K562 (cell line): Measurements from ENCODE around the gene PRKAR1B. TPM values are rescaled to one million over a fixed set of nuclear protein-coding genes. Genes with fewer than 3 reads are reported as not detected.
A peak's percentile ranks its signal among the peaks of the same experiment; 100 is the strongest.

ENCODE experiments used
- BHLHE40 ChIP-seq: IDR thresholded peaks from 2 replicates; pipeline ENCODE4 v1.6.1; 2011; ENCODE audit warnings: low read length, improper control_type of control experiment
- CBX1 ChIP-seq: sonication (generic); IDR thresholded peaks from 2 replicates; pipeline ENCODE4 v1.6.1; 2016; ENCODE audit warnings: antibody characterized with exemption, low read depth, mild to moderate bottlenecking
- CCNT2 ChIP-seq: IDR thresholded peaks from 2 replicates; pipeline ENCODE4 v1.6.1; 2011; ENCODE audit warnings: borderline replicate concordance, low read depth, mild to moderate bottlenecking, moderate library complexity, mixed read lengths, low read length; ENCODE audit not compliant: insufficient read length; ENCODE audit errors: extremely low read depth
- CHD2 ChIP-seq: IDR thresholded peaks from 2 replicates; pipeline ENCODE4 v1.6.1; 2011; ENCODE audit warnings: low read depth, low read length
- E2F3 ChIP-seq: fragments of 250-450 bp; sonication (Bioruptor Pico); IDR thresholded peaks from 2 replicates; pipeline ENCODE4 v1.4.0; 2020; ENCODE audit warnings: mild to moderate bottlenecking
- HCFC1 ChIP-seq: IDR thresholded peaks from 2 replicates; pipeline ENCODE4 v1.6.1; 2012; ENCODE audit warnings: low read depth, low read length, improper control_type of control experiment
- HEY1 ChIP-seq: fragments of 250-450 bp; sonication (Bioruptor Pico); IDR thresholded peaks from 2 replicates; pipeline ENCODE4 v1.5.0; 2020; ENCODE audit warnings: mild to moderate bottlenecking, moderate library complexity, borderline replicate concordance
- HOXB6 ChIP-seq: fragments of 250-450 bp; sonication (Bioruptor Pico); IDR thresholded peaks from 2 replicates; pipeline ENCODE4 v1.5.1; 2022; ENCODE audit warnings: mild to moderate bottlenecking, borderline replicate concordance
- NFIC ChIP-seq: fragments of 450-650 bp; IDR thresholded peaks from 2 replicates; pipeline ENCODE4 v1.6.1; 2017; ENCODE audit warnings: mild to moderate bottlenecking, inconsistent platforms
- NONO ChIP-seq, 2 experiments: fragments of 200-400 bp in 1 of 2; fragments of 450-650 bp in 1 of 2; formaldehyde crosslinking in 1 of 2; IDR thresholded peaks; 2 replicates each; pipeline ENCODE4 v1.6.1; 2017; ENCODE audit warnings: low read depth in 2 of 2, mild to moderate bottlenecking in 2 of 2, moderate library complexity in 2 of 2, low read length in 1 of 2
- POLR2A ChIP-seq: fragments of 450-650 bp; conservative IDR thresholded peaks from 2 replicates; pipeline ENCODE4 v1.6.1; 2016
- RB1 ChIP-seq: fragments of 450-650 bp; IDR thresholded peaks from 2 replicates; pipeline ENCODE4 v1.6.1; 2017; ENCODE audit warnings: low read depth, mild to moderate bottlenecking
- RBM15 ChIP-seq: fragments of 200-400 bp; formaldehyde crosslinking; IDR thresholded peaks from 2 replicates; pipeline ENCODE4 v1.6.1; 2018; ENCODE audit warnings: mild to moderate bottlenecking, low read length, moderate library complexity; ENCODE audit not compliant: insufficient read depth
- SRF ChIP-seq, 2 experiments: fragments of 250-450, 450-650 bp in 1 of 2; sonication (Bioruptor Pico) in 1 of 2; sonication (generic) in 1 of 2; formaldehyde crosslinking; IDR thresholded peaks; 2 replicates each; pipeline versions ENCODE4 v1.5.0 to v1.5.1; 2020 to 2022; ENCODE audit warnings: mild to moderate bottlenecking in 1 of 2, missing genetic modification reagents in 1 of 2
- ZBTB7A ChIP-seq: IDR thresholded peaks from 2 replicates; pipeline ENCODE4 v1.6.1; 2011; ENCODE audit warnings: low read depth, mild to moderate bottlenecking, low read length, moderate library complexity, borderline replicate concordance; ENCODE audit not compliant: control insufficient read depth
- ZNF282 ChIP-seq: sonication (generic); formaldehyde crosslinking; IDR thresholded peaks from 2 replicates; pipeline ENCODE4 v1.8.1; 2023; ENCODE audit warnings: missing genetic modification reagents
- ZNF76 ChIP-seq: fragments of 250-450 bp; sonication (Bioruptor Pico); IDR thresholded peaks from 2 replicates; pipeline ENCODE4 v1.4.0; 2020; ENCODE audit warnings: mild to moderate bottlenecking, moderate library complexity, borderline replicate concordance
- polyA plus RNA-seq, 8 experiments: library from polyadenylated mRNA; depleted of rRNA in 4 of 8; stranded (reverse) in 5 of 8; unstranded in 3 of 8; fragments of >200 nt; fragmentation: Nextera tagmentation in 2 of 8; fragmentation: Illumina TruSeq in 1 of 8; extraction: Ambion mirVana in 2 of 8; extraction: Trizol in 1 of 8; gene quantifications; 2 replicates each; pipeline versions ENCODE4 v1.2.1 to v1.2.3, GENCODE V29; 2011 to 2014; ENCODE audit warnings: inconsistent platforms in 1 of 8, missing spikeins in 1 of 8
- total RNA-seq, 7 experiments: library from RNA; depleted of rRNA in 6 of 7; stranded (reverse); fragments of >200 nt in 6 of 7; fragmentation: Illumina TruSeq in 2 of 7; extraction: Trizol in 2 of 7; gene quantifications; 2 replicates each; pipeline versions ENCODE4 v1.2.1 to v1.2.3, GENCODE V29; 2011 to 2021; ENCODE audit warnings: low replicate concordance in 1 of 7
- TF ChIP-seq, protein P1 (sequence below): IDR thresholded peaks from 2 replicates; pipeline ENCODE4 v1.6.1; 2012; ENCODE audit warnings: low read depth, low read length, improper control_type of control experiment, borderline replicate concordance
- TF ChIP-seq, protein P2 (sequence below), 2 experiments: IDR thresholded peaks in 1 of 2; conservative IDR thresholded peaks in 1 of 2; 2 replicates each; pipeline ENCODE4 v1.6.1; 2016; ENCODE audit warnings: low read depth in 2 of 2, mild to moderate bottlenecking in 1 of 2, missing compliant biosample characterization in 1 of 2, missing genetic modification characterization in 1 of 2, moderate library complexity in 1 of 2
- TF ChIP-seq, protein P3 (sequence below): fragments of 250-450 bp; sonication (Bioruptor Pico); IDR thresholded peaks from 2 replicates; pipeline ENCODE4 v1.5.0; 2021
- TF ChIP-seq, protein P4 (sequence below): sonication (generic); formaldehyde crosslinking; IDR thresholded peaks from 2 replicates; pipeline ENCODE4 v1.8.0; 2022; ENCODE audit warnings: mild to moderate bottlenecking, missing genetic modification reagents

The PRKAR1B gene
- total and polyA plus RNA-seq, 9 of the 15 experiments (the other 6 are each of a cell fraction or from before 2014, with no cell fraction given), result 0.99 to 30.5 (median 12.7) TPM

DNA sequence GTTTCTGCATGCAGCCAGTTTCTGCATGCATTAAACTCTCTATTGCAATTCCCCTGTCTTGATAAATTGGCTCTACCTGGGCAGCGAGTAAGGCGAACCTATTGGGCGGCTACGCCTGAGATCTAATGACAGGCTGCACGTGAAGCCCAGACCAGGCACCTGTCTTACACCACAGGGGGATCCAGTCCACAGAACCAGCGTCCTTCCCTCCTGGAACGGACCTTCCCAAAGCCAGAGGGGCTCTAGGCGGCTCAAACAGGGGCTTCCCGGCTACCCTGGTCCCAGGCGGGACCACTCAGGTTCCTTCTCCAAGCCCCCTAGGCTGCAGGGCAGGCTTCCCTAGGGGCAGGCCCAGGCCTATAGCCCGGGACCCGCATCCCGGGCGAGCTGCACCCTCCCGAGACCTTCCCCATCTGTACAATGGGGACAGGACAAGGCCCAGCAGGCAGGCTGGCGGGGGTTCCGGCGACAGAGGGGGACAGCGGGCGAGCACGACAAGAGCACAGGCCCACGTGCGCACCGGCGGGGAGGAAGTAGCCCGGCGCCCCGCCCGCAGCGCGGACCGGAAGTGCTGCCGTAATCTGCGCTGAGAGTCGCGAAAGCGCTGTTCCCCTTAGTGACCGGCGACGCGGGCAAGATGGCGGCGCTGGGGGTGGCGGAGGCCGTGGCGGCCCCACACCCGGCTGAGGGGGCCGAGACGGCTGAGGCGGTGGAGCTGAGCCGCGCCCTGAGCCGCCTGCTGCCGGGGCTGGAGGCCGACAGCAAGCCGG lies 812 bp downstream of the PRKAR1B start, which contains the start of gene DNAAF5 (continued):
- TF ChIP-seq, protein P1, sequence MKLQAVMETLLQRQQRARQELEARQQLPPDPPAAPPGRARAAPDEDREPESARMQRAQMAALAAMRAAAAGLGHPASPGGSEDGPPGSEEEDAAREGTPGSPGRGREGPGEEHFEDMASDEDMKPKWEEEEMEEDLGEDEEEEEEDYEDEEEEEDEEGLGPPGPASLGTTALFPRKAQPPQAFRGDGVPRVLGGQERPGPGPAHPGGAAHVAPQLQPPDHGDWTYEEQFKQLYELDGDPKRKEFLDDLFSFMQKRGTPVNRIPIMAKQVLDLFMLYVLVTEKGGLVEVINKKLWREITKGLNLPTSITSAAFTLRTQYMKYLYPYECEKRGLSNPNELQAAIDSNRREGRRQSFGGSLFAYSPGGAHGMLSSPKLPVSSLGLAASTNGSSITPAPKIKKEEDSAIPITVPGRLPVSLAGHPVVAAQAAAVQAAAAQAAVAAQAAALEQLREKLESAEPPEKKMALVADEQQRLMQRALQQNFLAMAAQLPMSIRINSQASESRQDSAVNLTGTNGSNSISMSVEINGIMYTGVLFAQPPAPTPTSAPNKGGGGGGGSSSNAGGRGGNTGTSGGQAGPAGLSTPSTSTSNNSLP, result no peak
- TF ChIP-seq, protein P2, sequence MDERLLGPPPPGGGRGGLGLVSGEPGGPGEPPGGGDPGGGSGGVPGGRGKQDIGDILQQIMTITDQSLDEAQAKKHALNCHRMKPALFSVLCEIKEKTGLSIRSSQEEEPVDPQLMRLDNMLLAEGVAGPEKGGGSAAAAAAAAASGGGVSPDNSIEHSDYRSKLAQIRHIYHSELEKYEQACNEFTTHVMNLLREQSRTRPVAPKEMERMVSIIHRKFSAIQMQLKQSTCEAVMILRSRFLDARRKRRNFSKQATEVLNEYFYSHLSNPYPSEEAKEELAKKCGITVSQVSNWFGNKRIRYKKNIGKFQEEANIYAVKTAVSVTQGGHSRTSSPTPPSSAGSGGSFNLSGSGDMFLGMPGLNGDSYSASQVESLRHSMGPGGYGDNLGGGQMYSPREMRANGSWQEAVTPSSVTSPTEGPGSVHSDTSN (CRISPR knock-in tag; IDR thresholded peaks at IDR 0.05; ENCODE audit: low read depth), result no peak
- TF ChIP-seq, protein P2 (tag; conservative IDR thresholded peaks at IDR 0.05; ENCODE audit: low read depth), result no peak
- TF ChIP-seq NFIC (no peak), ZNF282 (CRISPR knock-in tag) (no peak), HOXB6 (CRISPR knock-in tag) (no peak), CCNT2 (peak; percentile 52), CBX1 (peak; percentile 89), E2F3 (peak; percentile 46; the same call in 1 of the 2 replicates), HCFC1 (peak; percentile 82), HEY1 (CRISPR knock-in tag) (no peak), SRF (CRISPR knock-in tag; IDR thresholded peaks at IDR 0.05) (0 out of 4 replicates have a peak, but pooled peaks of 1 of the 2 experiments have one; percentile 11), NONO (IDR thresholded peaks at IDR 0.05; ENCODE audit: low read depth in 2 of 2, low read length in 1 of 2) (peak in 1 of 2 experiments; percentile 48; a peak in 2 of 4 replicates), RBM15 (no peak), ZNF76 (no peak), RB1 (peak; percentile 77; the same call in 1 of the 2 replicates), POLR2A (peak; percentile 79), ZBTB7A (peak; percentile 76; the same call in 1 of the 2 replicates), BHLHE40 (peak; percentile 81), CHD2 (no peak)
- TF ChIP-seq, protein P3, sequence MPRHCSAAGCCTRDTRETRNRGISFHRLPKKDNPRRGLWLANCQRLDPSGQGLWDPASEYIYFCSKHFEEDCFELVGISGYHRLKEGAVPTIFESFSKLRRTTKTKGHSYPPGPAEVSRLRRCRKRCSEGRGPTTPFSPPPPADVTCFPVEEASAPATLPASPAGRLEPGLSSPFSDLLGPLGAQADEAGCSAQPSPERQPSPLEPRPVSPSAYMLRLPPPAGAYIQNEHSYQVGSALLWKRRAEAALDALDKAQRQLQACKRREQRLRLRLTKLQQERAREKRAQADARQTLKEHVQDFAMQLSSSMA (CRISPR knock-in tag), result no peak
- TF ChIP-seq, protein P4, sequence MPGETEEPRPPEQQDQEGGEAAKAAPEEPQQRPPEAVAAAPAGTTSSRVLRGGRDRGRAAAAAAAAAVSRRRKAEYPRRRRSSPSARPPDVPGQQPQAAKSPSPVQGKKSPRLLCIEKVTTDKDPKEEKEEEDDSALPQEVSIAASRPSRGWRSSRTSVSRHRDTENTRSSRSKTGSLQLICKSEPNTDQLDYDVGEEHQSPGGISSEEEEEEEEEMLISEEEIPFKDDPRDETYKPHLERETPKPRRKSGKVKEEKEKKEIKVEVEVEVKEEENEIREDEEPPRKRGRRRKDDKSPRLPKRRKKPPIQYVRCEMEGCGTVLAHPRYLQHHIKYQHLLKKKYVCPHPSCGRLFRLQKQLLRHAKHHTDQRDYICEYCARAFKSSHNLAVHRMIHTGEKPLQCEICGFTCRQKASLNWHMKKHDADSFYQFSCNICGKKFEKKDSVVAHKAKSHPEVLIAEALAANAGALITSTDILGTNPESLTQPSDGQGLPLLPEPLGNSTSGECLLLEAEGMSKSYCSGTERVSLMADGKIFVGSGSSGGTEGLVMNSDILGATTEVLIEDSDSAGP (CRISPR knock-in tag), result no peak
